ENCODE data around the gene PGBD2. TPM values are rescaled to one million over a fixed set of nuclear protein-coding genes. Genes with fewer than 3 reads are reported as not detected.

PGBD2 gene
- total and polyA plus RNA-seq, 8 donors = 2.2 to 7.5 (median 4.2) TPM

- FAIRE-seq (no peak), ATAC-seq (no peak), DNase-seq (no peak)
- no peak for TF ChIP-seq CTCF (IDR thresholded peaks at IDR 0.05)
- Histone ChIP-seq H3K27me3 (peaks cover 0 to 10% (median 0%) of the 10 kb centered on the region in 4 donors), H3K4me3 (no peak overlapping the region), H3K36me3 (no peaks in the 10 kb centered on the region), H3K9me3 (no peaks in the 10 kb centered on the region), H3K4me1 (no peaks in the 10 kb centered on the region), H3K27ac (no peak overlapping the region)
- intact Hi-C loops (cut with DNase I) = no loop called here
Measured at GRCh38 chr1:248894837-248895236, 11.2 kb upstream of the PGBD2 start.

GRCh38 chr1:248897412-248898337 lies 8.4 kb upstream of the PGBD2 start:
- DNase-seq (no peak), FAIRE-seq (no peak), ATAC-seq (no peak)
- Histone ChIP-seq H3K9me3 (no peaks in the 10 kb centered on the region), H3K36me3 (no peaks in the 10 kb centered on the region), H3K27ac (no peak overlapping the region), H3K4me3 (no peak overlapping the region), H3K4me1 (no peaks in the 10 kb centered on the region), H3K27me3 (peaks cover 0 to 16% (median 3%) of the 10 kb centered on the region in 4 donors)
- 64 to 75% methylated on average over 9 of the region's 9 CpGs for WGBS, 2 donors
- TF ChIP-seq CTCF (IDR thresholded peaks at IDR 0.05) = no peak
- intact Hi-C loops (cut with DNase I) = no loop called here

GRCh38 chr1:248900637-248901036 lies 5.4 kb upstream of the PGBD2 start:
- intact Hi-C loops (cut with DNase I) = no loop called here
- H3K4me3 ChIP-seq = no peak overlapping the region
- no peaks in the 10 kb centered on the region for H3K9me3 ChIP-seq
- peaks cover 0 to 16% (median 3%) of the 10 kb centered on the region in 4 donors for H3K27me3 ChIP-seq
- H3K27ac ChIP-seq = no peak overlapping the region
- DNase-seq = no peak
- no peak for ATAC-seq
- no peaks in the 10 kb centered on the region for H3K36me3 ChIP-seq
- H3K4me1 ChIP-seq = peaks cover 0 to 4% (median 0%) of the 10 kb centered on the region in 3 donors
- 90 to 95% methylated on average over 1 of the region's 1 CpG for WGBS, 2 donors
- FAIRE-seq = no peak
- TF ChIP-seq CTCF (IDR thresholded peaks at IDR 0.05) = no peak

- Histone ChIP-seq H3K9me3 (no peaks in the 10 kb centered on the region), H3K4me3 (no peak overlapping the region), H3K4me1 (peaks cover 0 to 4% (median 0%) of the 10 kb centered on the region in 3 donors), H3K27ac (no peak overlapping the region), H3K36me3 (no peaks in the 10 kb centered on the region), H3K27me3 (peaks cover 0 to 16% (median 3%) of the 10 kb centered on the region in 4 donors)
- 74 to 89% methylated on average over 2 of the region's 2 CpGs for WGBS, 2 donors
- TF ChIP-seq CTCF (IDR thresholded peaks at IDR 0.05) = no peak
- no peak for DNase-seq
- no peak for FAIRE-seq
- intact Hi-C loops (cut with DNase I) = no loop called here
- ATAC-seq = no peak
Measured at GRCh38 chr1:248901578-248901977, 4.5 kb upstream of the PGBD2 start.

Data from pancreas (tissue), 10 donors.